ENCODE data around the gene CMTM4. TPM values are rescaled to one million over a fixed set of nuclear protein-coding genes. Genes with fewer than 3 reads are reported as not detected.

The CMTM4 gene
- total and polyA plus RNA-seq, 2 of the 8 experiments (the other 6 are each of a cell fraction or from before 2014, with no cell fraction given), result 35.3 to 51.7 TPM

DNA sequence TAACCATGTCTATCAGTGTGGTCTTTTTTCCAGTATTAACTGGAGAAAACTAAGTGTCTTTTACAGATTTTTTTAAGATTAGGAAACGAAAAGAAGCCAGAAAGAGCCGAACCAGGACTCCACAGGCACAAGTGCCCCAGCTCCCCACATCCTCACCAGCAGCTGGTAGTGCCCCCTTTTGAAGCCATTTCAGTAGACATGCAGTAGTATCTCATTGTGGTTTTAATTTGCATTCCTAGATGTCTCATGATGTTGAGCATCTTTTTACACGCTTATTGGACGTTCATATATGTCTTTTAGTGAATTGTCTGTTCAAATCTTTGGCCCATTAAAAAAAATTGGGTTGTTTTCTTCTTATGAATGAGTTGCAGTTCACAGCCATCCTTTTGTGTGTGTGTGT lies 96.8 kb downstream of the CMTM4 start (continued):
- TF ChIP-seq CTCF (IDR thresholded peaks at IDR 0.05; ENCODE audit: control extremely low read depth in 1 of 3, insufficient read depth in 1 of 3, low read depth in 1 of 3, low read length in 3 of 3) (no peak), PHF8 (conservative IDR thresholded peaks at IDR 0.05; ENCODE audit: low read depth, low read length) (no peak), CREB1 (IDR thresholded peaks at IDR 0.05) (no peak), GABPA (IDR thresholded peaks at IDR 0.05; ENCODE audit: borderline replicate concordance, insufficient read depth, low read length) (no peak), SP2 (IDR thresholded peaks at IDR 0.05; ENCODE audit: low read length) (no peak)
- TF ChIP-seq, protein P1, sequence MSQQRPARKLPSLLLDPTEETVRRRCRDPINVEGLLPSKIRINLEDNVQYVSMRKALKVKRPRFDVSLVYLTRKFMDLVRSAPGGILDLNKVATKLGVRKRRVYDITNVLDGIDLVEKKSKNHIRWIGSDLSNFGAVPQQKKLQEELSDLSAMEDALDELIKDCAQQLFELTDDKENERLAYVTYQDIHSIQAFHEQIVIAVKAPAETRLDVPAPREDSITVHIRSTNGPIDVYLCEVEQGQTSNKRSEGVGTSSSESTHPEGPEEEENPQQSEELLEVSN (IDR thresholded peaks at IDR 0.05), result no peak

All from H1 (cell line).